GM19099 (cell line): ENCODE measurements around the gene VWDE.

Experiments used
- POLR2A ChIP-seq: IDR thresholded peaks from 3 replicates; pipeline ENCODE4 v1.6.1; 2011; ENCODE audit warnings: low read depth; ENCODE audit not compliant: insufficient read length; ENCODE audit errors: extremely low read depth

The VWDE gene

DNA sequence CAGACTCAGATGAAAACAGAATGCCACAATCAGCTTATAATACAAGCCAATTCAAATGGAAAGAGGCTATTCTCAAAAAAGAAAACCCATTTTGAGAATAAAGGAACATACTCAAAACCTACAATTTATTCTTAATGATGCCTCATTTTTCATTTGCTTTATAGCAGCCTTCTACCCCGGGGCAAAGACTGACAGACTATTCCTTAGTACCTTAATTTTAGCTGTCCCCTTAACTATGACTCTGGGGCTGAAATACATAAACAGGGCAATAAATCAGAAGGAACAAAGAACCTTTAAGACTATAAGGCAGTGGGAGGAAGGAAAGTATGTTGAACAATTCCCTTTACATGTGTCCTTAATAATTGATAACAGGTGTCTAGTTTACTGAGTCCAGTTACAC is 115.8 kb downstream of the VWDE start:
- no peak for TF ChIP-seq POLR2A

DNA sequence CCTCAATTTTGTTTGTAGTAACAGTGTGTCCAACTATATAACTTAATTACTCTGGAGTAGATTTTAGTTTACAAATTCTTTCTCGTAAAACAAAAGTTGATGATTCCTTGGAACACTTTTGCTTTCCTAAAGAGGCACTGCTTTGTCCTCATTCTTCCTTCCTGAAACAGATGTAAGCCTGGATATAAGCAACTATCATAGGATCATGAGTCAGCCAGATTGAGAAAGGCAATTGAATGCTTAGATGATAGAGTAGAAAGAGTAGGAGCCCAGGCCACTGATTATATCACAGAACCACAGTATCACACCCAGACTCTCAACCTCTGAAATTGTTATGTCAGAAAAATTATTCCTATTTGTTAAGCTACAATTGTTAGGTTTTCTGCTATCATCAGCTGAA is 122.6 kb downstream of the VWDE start:
- TF ChIP-seq POLR2A, result no peak
